Testis (tissue), 3 donors: Measurements from ENCODE around the gene ARSK. TPM values are rescaled to one million over a fixed set of nuclear protein-coding genes. Genes with fewer than 3 reads are reported as not detected.

ENCODE experiments used
- DNase-seq: peaks from one replicate; pipeline ENCODE4 v3.0.0-alpha.2; 2019
- H3K27ac ChIP-seq, 2 donors: fragments of 200-600 bp; sonication (generic); one replicate each; pipeline ENCODE4 v1.5.1; 2019
- H3K27me3 ChIP-seq: fragments of 200-600 bp; sonication (generic); one replicate; pipeline ENCODE4 v1.5.1; 2019
- H3K36me3 ChIP-seq: fragments of 200-600 bp; sonication (generic); one replicate; pipeline ENCODE4 v1.5.1; 2017; ENCODE audit warnings: low read depth; ENCODE audit errors: missing control alignments
- H3K4me1 ChIP-seq: fragments of 200-600 bp; sonication (generic); one replicate; pipeline ENCODE4 v1.5.1; 2019
- H3K4me3 ChIP-seq, 2 donors: fragments of 200-600 bp; sonication (generic); one replicate each; pipeline ENCODE4 v1.5.1; 2017 to 2019
- H3K9me3 ChIP-seq: fragments of 200-600 bp; sonication (generic); one replicate; pipeline ENCODE4 v1.5.1; 2017
- CTCF ChIP-seq, 3 experiments: fragments of 450-650 bp in 2 of 3; fragments of 200-600 bp in 1 of 3; sonication (generic) in 1 of 3; IDR thresholded peaks; one replicate each; pipeline ENCODE4 v1.5.1; 2016 to 2019; ENCODE audit warnings: antibody characterized with exemption in 3 of 3, mild to moderate bottlenecking in 2 of 3, moderate library complexity in 1 of 3
- POLR2A ChIP-seq: fragments of 450-650 bp; IDR thresholded peaks from one replicate; pipeline ENCODE4 v1.6.1; 2017; ENCODE audit warnings: antibody characterized with exemption, mild to moderate bottlenecking, moderate library complexity
- WGBS, 2 donors: methylation state at CpG; one replicate each; pipeline ENCODE4 v1.1.5; 2018; 5-methylcytosine and 5-hydroxymethylcytosine counted together
- intact Hi-C: fragments of 100-400 bp; cut with DNase I; formaldehyde crosslinking; loops from one replicate; pipeline ENCODE4 v1.15.1; 2023; ENCODE audit warnings: low total_unique reads
- polyA plus RNA-seq: library from polyadenylated mRNA; stranded (reverse); fragments of 350-450 nt; fragmentation: Illumina TruSeq; extraction: RNeasy Lipid Tissue Mini Kit (QIAGEN cat#74804); gene quantifications from one replicate; pipeline ENCODE4 v1.2.3, GENCODE V29; 2014; ENCODE audit warnings: low read depth, low replicate concordance; ENCODE audit not compliant: insufficient read depth
- small RNA-seq, 2 donors: library from RNA; depleted of rRNA; stranded (forward); fragments of <200 nt; gene quantifications; one replicate each; pipeline ENCODE3, GENCODE V24; 2016
- total RNA-seq, 2 donors: library from RNA; depleted of rRNA; stranded (reverse); fragments of >200 nt; gene quantifications; one replicate each; pipeline ENCODE4 v1.2.3, GENCODE V29; 2016

Gene ARSK
- total and polyA plus RNA-seq, 3 donors from 2014 or later: 2.4 to 6.8 (median 5.8) TPM

GRCh38 chr5:95649274-95649673 lies 94.4 kb downstream of the ARSK start:
- Histone ChIP-seq H3K9me3 (no peaks in the 10 kb centered on the region), H3K27me3 (no peaks in the 10 kb centered on the region), H3K4me1 (peaks cover 4% of the 10 kb centered on the region), H3K36me3 (no peaks in the 10 kb centered on the region), H3K27ac (no peak overlapping the region), H3K4me3 (no peak overlapping the region)
- intact Hi-C loops: loop anchor here (10.0 kb wide), 1 partner anchor 196 kb away; no protein-coding TSS in a partner anchor
- DNase-seq: no peak
- TF ChIP-seq POLR2A: no peak
- TF ChIP-seq CTCF (IDR thresholded peaks at IDR 0.05): no peak

GRCh38 chr5:95649842-95650620 lies 95.1 kb downstream of the ARSK start:
- intact Hi-C loops: loop anchor here (10.0 kb wide), 1 partner anchor 195 kb away; no protein-coding TSS in a partner anchor
- H3K27me3 ChIP-seq: no peaks in the 10 kb centered on the region
- H3K27ac ChIP-seq: no peak overlapping the region
- no peak for TF ChIP-seq POLR2A
- no peak for TF ChIP-seq CTCF (IDR thresholded peaks at IDR 0.05)
- H3K36me3 ChIP-seq: no peaks in the 10 kb centered on the region
- no peaks in the 10 kb centered on the region for H3K9me3 ChIP-seq
- no peak for DNase-seq
- no peak overlapping the region for H3K4me3 ChIP-seq
- H3K4me1 ChIP-seq: peaks cover 4% of the 10 kb centered on the region

- no peak for TF ChIP-seq POLR2A
- TF ChIP-seq CTCF (IDR thresholded peaks at IDR 0.05): no peak
- intact Hi-C loops: no loop called here
- H3K27ac ChIP-seq: no peak overlapping the region
Observed at GRCh38 chr5:95652849-95653248, 97.9 kb downstream of the ARSK start.

GRCh38 chr5:95654196-95654595 lies 99.3 kb downstream of the ARSK start:
- Histone ChIP-seq H3K27me3 (no peaks in the 10 kb centered on the region), H3K4me3 (no peak overlapping the region), H3K4me1 (no peaks in the 10 kb centered on the region), H3K27ac (no peak overlapping the region), H3K9me3 (no peaks in the 10 kb centered on the region), H3K36me3 (no peaks in the 10 kb centered on the region)
- DNase-seq: no peak
- WGBS, 2 donors: 97 to 99% methylated on average over 3 of the region's 3 CpGs
- TF ChIP-seq POLR2A (no peak), CTCF (IDR thresholded peaks at IDR 0.05) (no peak)
- intact Hi-C loops: no loop called here

More at GRCh38 chr5:95652849-95653248, 97.9 kb downstream of the ARSK start:
- H3K4me3 ChIP-seq: no peak overlapping the region
- H3K9me3 ChIP-seq: no peaks in the 10 kb centered on the region
- no peaks in the 10 kb centered on the region for H3K36me3 ChIP-seq
- DNase-seq: no peak
- no peaks in the 10 kb centered on the region for H3K4me1 ChIP-seq
- no peaks in the 10 kb centered on the region for H3K27me3 ChIP-seq
- WGBS, 2 donors: 86 to 94% methylated on average over 1 of the region's 1 CpG

Small RNA genes lying within 50 kb of the gene (small RNA-seq; reads per million reads assigned to genes)
- gene RNU6-308P: 0 reads per million in 2 donors

Other genes starting within 250 kb of the ARSK start
- 10 to 100 TPM; 27.1 to 65.2 TPM for gene FAM81B, start 163.7 kb upstream of the ARSK start, total RNA-seq
- 63.3 TPM for gene FAM81B, start 163.7 kb upstream of the ARSK start, polyA plus RNA-seq
- 10 to 100 TPM; 45.8 to 50.6 TPM for gene SKIC3, start 124 bp upstream of the ARSK start, total RNA-seq
- gene SKIC3, start 124 bp upstream of the ARSK start, polyA plus RNA-seq: 10.3 TPM
- gene GPR150, start 65.0 kb downstream of the ARSK start, total RNA-seq: under 1 TPM; 0.87 to 0.99 TPM
- 0.45 TPM for gene GPR150, start 65.0 kb downstream of the ARSK start, polyA plus RNA-seq
- 10 to 100 TPM; 11.8 to 12.8 TPM for gene RFESD, start 91.7 kb downstream of the ARSK start, total RNA-seq
- 25.1 TPM for gene RFESD, start 91.7 kb downstream of the ARSK start, polyA plus RNA-seq
- 10 to 100 TPM in 1 of 2 donors, 1 to 10 TPM in 1; 7.4 to 21.2 TPM for gene SPATA9, start 127.9 kb downstream of the ARSK start, total RNA-seq
- gene SPATA9, start 127.9 kb downstream of the ARSK start, polyA plus RNA-seq: 36.9 TPM
- 100 to 1,000 TPM; 163 to 190 TPM for gene RHOBTB3, start 176.2 kb downstream of the ARSK start, total RNA-seq
- gene RHOBTB3, start 176.2 kb downstream of the ARSK start, polyA plus RNA-seq: 44.1 TPM